Stimulated activated CD8-positive, alpha-beta memory T cell treated with anti-CD3 and anti-CD28 coated beads, Interleukin-12 subunit alpha, Interleukin-12 subunit beta, amount 100 ng/mL, for 24 hours (primary cell): ENCODE results near the gene GPATCH1.
A peak's percentile ranks its signal among the peaks of the same experiment; 100 is the strongest.
"Not testable (repeated sequence)": the region's sequence is repeated elsewhere in the genome, so short reads cannot be mapped to it uniquely, and the experiment has no call there.

Experiments
- DNase-seq: peaks from one replicate; pipeline ENCODE4 v3.0.0-alpha.2; 2020; ENCODE audit errors: extremely low read depth

Gene GPATCH1

GRCh38 chr19:33111587-33111986, 30.6 kb downstream of the GPATCH1 start:
- DNase-seq, result no peak

DNA sequence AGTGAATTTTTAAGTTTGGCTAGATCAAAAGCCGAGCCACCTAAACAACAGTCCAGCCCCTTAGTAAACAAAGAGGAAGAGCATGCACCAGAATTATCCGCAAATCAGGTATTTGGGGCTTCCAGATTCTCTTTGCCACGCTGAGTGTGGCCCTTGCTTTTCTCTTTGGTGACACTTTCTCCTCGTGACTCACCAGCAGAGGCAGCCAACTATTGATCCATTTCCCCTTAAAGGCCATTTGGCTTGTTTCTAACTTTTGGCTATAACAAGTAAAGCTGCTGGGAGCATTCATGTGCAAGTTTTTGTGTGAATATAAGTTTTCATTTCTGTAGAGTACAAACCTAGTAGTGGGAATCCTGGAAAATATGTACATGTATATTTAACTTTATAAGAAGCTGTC, 33.3 kb downstream of the GPATCH1 start:
- DNase-seq, result no peak

DNA sequence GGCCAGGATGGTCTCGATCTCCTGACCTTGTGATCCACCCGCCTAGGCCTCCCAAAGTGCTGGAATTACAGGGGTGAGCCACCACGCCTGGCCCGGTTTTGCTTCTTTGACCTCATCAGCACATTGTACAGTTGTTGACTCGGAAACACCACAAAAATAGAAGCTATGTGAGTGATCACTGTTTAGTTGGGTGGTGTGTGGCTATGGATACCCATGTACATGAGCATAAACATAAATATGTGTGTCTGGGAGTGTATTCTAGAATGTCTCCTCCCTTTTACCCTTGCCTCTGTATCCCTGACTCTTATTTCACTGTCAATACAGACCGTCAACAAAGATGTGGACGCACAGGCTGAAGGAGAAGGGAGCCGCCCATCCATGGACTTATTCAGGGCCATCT, 36.5 kb downstream of the GPATCH1 start:
- no peak for DNase-seq

DNA sequence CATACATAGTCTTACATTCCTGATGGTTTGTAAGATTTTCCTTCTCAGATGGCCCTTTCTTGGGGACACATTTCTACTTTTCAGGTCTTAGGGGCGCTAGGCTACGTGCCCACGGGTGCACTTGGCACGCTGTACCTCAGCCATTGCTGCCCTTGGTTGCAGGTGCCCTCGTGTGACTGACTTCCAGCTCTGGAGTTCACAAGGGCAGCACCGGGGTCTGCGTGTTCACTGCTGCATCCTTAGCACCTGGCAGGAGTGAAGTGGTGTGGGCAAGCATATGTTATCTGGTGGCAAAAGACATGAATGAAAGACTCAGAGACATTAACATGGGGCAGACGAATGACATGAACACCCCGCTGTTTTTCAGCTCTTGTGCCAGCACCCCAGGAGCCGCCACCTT, 37.7 kb downstream of the GPATCH1 start:
- DNase-seq, result no peak

- DNase-seq, result no peak
Measured at GRCh38 chr19:33124207-33125098, 43.5 kb downstream of the GPATCH1 start.

DNA sequence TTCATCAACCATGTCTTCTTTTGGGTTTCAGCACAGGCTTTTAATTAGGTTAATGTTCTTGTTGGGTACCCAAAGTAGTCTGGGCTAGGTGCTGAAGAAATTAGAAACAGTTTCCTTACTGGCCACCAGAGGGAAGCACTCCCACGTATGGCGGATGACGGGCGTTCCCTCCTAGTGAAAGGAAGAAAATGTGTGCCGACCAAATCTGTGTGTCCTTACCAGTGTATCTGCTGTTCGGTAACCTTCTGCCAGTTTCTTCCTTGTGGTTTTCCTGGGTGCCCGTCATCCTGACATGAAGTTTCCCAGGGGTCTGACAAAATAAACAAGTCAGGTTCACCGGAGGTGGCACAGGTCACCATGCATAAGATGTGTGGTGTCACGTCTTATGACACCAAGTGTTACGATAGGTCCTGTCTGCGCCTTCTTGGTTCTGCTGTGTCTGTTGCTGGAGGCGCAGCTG, 45.0 kb downstream of the GPATCH1 start:
- DNase-seq, result no peak

GRCh38 chr19:33126712-33127111, 45.7 kb downstream of the GPATCH1 start:
- DNase-seq, result not testable (repeated sequence)

DNA sequence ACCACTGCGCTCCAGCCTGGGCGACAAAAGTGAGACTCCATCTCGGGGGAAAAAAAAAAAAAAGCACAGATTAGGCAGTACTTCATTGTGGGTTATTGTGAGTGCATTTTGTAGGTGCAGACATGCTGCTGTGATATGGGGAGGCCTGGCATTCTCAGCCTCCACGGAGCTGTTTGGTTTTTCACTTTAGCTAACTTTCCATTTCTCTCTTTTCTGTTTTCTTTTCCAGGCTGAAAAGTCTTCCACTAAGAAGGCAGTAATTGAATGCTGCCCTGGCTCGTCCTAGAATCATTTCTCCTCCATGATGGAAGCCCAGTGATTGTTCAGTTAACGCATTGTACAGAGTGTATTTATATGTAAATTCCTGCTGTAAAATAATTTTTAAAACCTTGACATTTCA, 48.9 kb downstream of the GPATCH1 start:
- no peak for DNase-seq

- DNase-seq, result no peak
Measured at GRCh38 chr19:33130433-33130832, 49.5 kb downstream of the GPATCH1 start.

- DNase-seq, result no peak
Measured at GRCh38 chr19:33132021-33132420, 51.0 kb downstream of the GPATCH1 start, which contains the start of gene WDR88. WDR88 (plus strand) TSS chr19:33132114; CDS start chr19:33132170, 56 bp downstream.

GRCh38 chr19:33132425-33132824, 51.4 kb downstream of the GPATCH1 start:
- no peak for DNase-seq

DNA sequence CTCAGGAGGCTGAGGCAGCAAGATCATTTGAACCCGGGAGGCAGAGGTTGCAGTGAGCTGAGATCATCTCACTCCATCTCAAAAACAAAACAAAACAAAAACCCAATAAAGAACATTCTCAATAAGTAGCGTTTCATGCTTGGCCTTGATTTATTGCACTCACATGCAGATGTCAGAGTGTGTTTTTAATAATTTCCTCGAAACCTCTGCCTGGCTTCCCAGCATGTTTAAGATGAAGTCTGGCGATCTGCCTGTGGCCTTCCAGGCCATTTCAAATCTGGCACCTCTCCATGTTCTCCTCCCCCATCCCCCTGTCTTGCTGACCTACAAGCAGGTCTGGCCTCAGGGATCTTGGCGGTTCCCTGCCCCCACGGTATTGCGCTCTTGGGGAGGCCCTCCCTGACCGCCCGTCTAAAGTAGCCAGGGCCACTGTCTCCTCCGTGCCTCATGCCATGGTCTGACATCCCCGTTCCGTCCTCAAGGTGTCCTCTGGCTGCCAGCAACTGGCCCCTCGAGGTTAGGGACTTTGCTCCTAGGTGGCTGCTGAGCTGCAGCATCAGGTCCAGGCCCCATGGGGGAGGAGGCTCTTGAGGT, 52.6 kb downstream of the GPATCH1 start:
- DNase-seq, result no peak

- peak; percentile 19 for DNase-seq
Measured at GRCh38 chr19:33134571-33135041, 53.6 kb downstream of the GPATCH1 start.

DNA sequence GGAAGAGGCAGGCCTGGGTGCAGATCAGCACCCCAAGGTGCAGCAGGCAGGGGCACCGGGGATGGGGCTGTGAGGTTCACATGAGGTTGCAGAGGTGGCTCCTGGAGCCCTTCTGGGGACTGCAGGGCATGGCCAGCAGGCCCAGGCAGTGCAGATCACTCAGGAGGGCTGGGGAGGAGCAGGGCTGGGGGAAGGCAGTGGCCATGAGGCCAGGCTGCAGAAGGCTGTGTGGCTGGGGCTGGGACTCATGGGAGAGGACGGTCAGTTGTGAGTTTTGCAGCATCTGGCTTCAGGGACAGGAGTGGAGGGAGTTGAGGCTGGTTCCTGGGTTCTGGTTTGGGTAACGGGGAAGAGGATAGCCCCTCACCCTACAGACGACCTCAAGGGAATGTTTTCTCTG, 58.2 kb downstream of the GPATCH1 start:
- no peak for DNase-seq

DNA sequence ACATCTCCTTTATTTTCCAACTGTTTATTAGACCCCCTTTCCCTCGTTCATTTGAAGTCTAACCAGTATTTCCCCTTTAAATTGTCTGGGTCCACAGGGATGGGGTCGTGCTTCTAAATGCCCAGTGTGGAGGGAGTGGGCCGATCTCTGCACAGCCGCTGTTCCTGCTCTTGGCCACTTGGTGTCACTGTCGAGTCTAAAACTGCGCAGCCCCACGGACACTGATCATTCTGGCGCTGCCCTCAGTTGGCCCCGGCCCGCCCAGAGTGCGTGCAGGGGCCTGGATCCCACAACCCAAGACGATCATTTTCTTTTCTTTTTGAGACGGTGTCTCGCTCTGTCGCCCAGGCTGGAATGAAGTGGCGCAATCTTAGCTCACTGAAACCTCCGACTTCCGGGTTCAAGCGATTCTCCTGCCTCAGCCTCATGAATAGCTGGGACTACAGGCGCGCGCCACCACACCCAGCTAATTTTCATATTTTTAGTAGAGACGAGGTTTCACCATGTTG, 63.0 kb downstream of the GPATCH1 start:
- DNase-seq, result no peak

DNA sequence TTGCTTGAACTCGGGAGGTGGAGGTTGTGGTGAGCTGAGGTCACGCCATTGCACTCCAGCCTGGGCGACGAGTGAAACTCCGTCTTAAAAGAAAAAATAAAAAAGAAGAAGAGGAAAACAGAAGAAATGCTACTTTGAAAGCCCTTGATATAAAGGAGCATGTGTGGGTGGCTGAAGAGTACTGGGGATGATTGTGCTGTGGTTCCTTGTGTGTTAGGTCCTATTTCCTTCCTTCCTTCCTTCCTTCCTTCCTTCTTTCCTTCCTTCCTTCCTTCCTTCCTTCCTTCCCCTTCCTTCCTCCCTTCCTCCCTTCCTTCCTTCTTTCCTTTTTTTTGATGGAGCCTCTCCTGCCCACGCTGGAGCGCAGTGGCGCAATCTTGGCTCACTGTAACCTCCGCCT, 65.2 kb downstream of the GPATCH1 start:
- DNase-seq, result no peak

DNA sequence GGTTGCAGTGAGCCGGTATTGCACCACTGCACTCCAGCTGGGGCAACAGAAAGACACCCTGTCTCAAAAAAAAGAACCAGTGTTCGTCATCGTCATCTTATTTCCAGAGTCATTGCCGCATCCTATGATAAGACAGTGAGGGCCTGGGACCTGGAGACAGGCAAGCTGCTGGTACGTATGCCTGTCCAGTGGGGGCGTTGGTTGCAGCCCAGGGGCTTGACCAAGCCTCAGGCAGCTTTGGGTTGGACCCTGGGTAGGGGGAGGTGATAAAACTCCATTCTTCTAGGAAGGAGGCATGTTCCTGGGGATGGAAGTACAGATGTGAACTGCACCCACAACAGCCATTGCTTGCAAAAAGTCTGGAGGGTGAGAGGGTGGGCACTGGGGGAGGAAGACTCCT, 66.6 kb downstream of the GPATCH1 start:
- no peak for DNase-seq

DNA sequence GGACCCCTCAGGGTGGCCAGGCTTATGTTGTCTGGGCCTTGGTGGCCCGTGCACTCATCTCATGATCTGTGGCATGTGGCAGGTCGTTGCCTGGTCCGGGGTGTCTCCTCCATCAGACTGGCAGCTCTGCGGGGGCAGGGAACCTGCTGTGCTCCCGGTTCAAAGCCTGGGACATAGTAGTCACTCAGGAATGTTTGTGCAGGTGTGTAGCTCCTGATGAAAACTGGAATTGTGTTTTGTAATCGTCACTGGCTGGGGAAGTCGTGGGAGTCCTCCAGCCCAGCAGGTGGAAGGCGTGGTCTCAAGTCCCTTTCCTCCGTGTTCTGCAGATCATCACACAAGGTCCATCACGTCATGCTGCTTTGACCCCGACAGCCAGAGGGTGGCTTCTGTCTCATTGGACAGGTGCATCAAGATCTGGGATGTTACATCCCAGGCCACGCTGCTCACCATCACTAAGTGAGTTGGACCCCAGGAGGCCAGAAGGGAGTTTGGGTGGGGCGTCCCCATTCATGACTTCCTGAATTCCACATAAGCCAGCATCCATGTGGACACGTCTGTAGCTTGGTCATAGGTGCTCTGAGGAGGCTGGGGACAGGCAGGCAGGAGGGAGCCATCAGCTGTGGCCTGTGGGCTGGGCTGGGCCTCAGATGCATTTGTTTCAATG, 70.0 kb downstream of the GPATCH1 start:
- DNase-seq, result no peak

DNA sequence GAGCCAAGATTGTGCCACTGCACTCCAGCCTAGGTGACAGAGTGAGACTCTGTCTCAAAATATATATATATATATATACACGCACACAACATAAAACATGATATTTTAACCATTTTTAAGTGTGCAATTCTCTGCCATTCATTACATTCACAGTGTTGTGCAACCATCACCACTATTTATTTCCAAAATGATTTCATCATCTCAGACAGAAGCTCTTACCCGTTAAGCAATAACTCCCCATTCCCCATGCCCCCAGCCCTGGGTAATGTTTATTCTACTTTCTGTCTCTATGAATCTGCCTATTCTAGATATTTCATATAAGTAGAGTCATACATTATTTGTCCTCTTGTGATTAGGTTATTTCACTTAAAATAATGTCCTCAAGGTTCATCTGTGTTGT, 71.2 kb downstream of the GPATCH1 start:
- DNase-seq, result no peak

GRCh38 chr19:33152625-33153024, 71.6 kb downstream of the GPATCH1 start:
- not testable (repeated sequence) for DNase-seq

GRCh38 chr19:33154313-33154712, 73.3 kb downstream of the GPATCH1 start:
- DNase-seq, result not testable (repeated sequence)

DNA sequence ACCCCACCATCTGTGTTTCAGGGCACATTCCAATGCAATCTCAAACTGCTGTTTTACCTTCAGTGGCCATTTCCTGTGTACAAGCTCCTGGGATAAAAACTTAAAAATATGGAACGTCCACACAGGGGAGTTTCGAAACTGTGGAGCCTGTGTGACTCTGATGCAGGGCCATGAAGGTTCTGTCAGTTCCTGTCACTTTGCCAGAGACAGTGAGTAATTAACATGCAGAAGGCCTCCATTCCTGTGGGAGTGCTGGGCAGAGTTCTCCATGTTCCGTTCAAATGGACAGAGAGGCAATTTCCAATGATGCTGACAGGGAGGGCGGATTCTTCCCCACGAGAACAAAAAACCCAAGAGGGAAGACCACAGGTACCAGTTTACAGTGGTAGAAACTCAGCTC, 75.4 kb downstream of the GPATCH1 start:
- DNase-seq, result no peak
